ENCODE measurements around the gene ZNF597.
A peak's percentile ranks its signal among the peaks of the same experiment; 100 is the strongest.

The ZNF597 gene

DNA sequence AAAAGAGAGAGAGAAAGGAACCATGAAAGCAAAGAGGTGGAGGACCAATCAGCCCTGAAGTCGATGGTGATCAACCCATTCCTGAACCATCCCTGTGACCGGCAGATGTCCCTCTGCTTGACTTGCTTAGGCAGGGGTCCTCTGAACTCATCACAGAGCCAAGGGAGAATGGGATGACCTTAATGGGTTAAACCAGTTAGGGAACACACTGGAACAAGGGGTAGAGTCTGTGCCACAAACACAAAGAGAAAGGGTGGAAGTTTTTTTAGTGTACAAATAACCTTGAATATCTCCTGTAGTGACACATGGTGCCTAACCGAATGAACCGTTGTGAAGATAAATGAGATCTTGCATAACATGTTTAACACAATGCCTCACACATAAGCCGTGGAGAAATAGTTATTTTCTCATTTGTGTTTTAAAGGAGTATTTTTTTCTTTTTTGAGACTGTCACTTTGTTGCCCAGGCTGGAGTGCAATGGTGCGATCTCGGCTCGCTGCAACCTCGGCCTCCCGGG lies 11.4 kb upstream of the ZNF597 start:
- DNase-seq, result no peak

GRCh38 chr16:3454093-3454492 lies 10.8 kb upstream of the ZNF597 start:
- no peak for DNase-seq

GRCh38 chr16:3444032-3444388 lies 706 bp upstream of the ZNF597 start:
- peak; percentile 66 for DNase-seq

DNA sequence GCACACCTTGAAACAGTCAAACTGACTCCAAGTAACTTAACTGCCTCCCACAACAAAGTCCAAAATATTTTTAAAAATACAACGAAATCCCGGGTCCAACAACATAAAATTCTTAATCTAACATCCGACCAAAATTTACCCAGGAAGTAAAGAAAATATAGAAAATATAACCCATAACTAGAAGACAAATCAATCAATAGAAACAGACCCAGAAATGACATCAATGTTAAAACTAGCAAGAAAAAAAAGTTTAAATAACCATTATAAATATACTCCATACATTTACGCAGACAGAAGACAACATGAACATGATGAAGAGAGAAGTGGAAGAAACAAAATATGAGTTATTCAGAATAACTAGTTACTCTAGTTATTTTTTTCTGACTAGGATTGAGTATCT lies 3.7 kb downstream of the ZNF597 start:
- DNase-seq, result no peak

- DNase-seq, result no peak
Observed at GRCh38 chr16:3434373-3434772, 8.9 kb downstream of the ZNF597 start.

- DNase-seq, result peak; percentile 66
Observed at GRCh38 chr16:3431779-3432219, 11.5 kb downstream of the ZNF597 start.

DNA sequence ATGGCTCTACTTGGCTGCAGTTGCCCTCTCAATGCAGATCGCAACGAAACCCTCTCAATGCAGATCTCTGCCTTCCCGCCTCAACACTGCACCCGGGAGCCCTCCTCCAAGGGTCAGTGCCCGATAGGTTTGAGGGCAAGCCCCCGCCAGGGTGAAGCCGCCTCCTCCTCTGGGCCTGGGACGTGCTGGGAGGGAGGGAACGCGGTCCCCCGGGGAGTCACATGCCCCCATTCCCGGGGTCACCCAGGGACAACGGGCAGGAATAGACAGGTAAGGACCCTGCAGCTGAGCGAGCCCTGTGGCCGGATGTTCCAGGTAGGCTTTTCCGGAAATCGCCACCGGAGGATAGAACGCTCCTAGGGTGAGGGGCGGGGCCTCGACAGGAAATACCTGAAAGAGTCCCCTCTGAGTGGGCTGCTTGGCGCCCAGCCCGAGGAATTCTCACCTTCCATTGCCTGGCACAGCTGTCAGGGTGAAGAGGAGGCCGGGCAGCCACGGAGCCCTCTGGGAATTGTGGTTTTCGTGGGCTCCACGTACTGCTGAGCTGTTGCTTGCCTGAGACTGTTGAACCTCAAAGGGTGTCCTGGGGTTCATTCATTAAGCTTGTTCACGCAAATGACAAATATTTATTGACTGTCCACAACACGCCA lies 29.4 kb downstream of the ZNF597 start:
- no peak for DNase-seq

DNA sequence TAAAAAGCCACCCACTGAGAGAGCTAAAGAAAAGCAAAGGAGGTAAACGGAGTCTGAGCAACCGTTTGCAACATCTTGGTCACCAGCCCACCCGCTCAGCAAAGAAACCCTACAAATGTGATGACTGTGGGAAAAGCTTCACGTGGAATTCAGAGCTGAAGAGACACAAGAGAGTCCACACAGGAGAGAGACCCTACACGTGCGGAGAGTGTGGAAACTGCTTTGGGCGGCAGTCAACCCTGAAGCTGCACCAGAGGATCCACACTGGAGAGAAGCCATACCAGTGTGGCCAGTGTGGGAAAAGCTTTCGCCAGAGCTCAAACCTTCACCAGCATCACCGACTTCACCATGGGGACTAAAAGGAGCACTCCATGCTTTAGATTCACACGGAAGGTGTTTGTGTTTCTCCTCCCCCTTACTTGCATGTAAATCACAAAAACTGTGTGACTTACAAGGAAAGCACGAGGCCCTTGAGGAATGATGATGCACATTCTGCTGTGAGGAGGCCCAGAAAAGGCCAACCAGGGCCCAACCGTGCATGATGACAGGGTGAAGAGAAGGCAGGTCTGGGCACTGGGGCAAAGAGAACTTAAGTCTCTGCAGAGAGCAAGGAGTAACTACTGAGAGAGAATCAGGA lies 34.6 kb downstream of the ZNF597 start:
- no peak for DNase-seq

GRCh38 chr16:3401719-3402397 lies 41.4 kb downstream of the ZNF597 start:
- peak; percentile 14 for DNase-seq

- peak; percentile 99 for DNase-seq
Observed at GRCh38 chr16:3400779-3401688, 42.3 kb downstream of the ZNF597 start, which contains the start of the genes ZNF174 and ZSCAN32. Gene ZNF174 (plus strand): TSS chr16:3401215. CDS start chr16:3402005, 790 bp downstream. Gene ZSCAN32 (minus strand): TSS chr16:3401004. CDS start chr16:3397557, 3,447 bp downstream.

- no peak for DNase-seq
Observed at GRCh38 chr16:3400446-3400778, 42.9 kb downstream of the ZNF597 start.

DNA sequence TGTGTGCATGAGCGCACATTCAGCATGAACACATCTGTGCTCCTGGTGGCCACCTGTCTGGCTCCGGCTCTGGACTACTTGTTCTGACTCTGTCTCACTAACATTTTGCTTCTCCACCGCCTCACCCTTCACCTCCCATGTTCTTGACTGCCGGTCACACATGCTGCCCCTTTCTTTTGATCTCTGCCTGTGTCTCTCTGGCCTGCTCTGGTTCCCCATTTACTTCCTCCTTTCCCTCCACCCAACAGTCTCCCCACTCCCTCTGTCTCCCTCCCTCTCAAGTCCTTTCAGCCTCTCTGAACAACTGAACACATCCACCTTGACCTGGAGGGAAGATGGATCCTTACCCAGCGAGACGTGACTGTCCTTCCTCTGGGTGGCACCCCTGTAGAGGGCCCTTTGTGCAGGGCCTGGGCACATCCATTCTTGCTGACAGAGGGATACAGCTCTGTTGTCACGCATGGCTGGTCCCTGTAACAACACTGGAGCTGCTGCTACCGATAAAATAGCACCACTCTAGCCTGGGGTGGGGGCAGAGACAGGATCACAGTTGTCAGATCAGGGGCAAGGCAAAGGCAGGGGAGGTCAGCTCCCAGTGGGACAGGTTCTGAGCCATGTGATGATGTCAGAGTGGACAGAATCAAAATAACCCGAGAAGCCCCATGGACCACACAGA lies 53.5 kb downstream of the ZNF597 start:
- DNase-seq, result no peak

DNA sequence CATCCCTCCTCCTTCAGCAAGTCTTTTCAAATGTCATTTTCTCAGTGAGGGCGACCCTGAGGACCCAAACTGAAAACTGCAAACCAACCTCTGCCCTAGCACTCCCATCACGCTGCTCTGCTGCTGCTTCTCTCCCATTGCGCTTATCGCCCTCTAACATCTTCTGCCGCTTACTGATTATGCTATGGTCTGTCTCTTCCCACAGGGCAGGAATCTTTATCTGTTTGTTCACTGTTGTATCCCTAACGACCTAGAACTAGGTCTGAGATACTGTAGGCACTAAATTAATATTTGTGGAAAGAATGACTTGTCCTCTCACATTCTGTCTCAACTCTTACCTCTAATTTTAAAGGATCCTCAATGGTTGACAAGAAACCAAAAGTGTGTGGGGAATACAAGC lies 55.0 kb downstream of the ZNF597 start:
- no peak for DNase-seq

DNA sequence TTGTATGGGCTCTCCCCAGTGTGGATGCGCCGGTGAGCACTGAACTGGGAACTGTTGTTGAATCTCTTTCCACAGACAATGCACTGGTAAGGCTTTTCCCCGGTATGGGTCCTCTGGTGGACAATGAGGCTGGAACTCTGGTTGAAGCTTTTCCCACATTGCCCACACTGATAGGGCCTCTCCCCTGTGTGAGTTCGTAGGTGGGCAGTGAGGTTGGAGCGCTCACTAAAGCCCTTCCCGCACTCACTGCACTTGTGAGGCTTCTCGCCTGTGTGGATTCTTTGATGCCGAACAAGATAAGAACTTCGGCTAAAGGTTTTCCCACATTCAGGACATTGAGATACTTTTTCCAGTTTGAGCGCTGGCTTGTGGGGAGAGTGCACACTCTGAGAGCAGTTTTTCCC lies 60.3 kb downstream of the ZNF597 start:
- DNase-seq, result no peak
